ENCODE measurements around the gene ZXDB.
"Not testable (repeated sequence)": the region's sequence is repeated elsewhere in the genome, so short reads cannot be mapped to it uniquely, and the experiment has no call there.

DNA sequence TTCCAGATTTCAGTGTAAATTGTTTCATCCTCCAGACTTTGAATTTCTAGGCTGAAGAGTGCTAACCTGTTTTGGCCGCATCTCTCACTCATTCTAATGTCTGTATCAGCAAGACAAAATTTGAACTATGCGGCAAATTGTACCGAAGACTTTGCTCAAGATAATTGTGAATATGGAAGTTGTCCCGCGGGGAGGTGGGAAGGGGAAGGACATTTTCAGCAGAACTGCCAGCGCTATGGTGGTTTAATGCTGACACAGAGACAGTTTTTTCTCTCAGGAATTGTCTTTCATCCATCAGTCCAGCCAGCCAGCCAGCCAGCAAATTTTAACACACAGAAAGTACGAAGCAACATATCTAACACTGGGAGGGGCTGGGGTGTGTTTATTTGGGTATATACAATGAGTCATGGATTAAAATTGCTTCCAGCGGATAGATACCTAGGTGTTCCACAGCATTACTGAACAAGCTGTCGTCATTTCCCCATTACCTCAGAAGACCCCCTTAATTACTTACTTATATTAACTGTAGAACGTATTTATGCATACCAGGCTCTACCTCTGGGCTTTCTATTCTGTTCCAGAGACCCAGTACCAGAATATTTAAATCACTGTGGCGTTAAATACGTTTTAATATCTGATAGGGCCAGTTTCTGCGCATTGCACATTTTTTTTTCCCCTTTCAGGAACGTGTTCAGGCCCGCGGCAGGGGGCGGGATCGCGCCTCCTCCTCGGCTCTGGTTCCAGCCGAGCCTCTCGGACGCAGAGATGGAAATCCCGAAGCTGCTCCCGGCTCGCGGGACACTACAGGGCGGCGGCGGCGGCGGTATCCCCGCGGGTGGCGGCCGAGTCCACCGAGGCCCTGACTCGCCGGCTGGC, at the start of gene ZXDB:
- not testable (repeated sequence) for TF ChIP-seq POLR2A, CTCF, EP300, POLR2AphosphoS5 (IDR thresholded peaks at IDR 0.05)
